Fibroblast of lung (primary cell): ENCODE data around the gene CDK15. TPM values are rescaled to one million over a fixed set of nuclear protein-coding genes. Genes with fewer than 3 reads are reported as not detected.

Experiments
- DNase-seq, 2 donors: peaks; one replicate each; pipeline versions ENCODE4 v3.0.0 to v3.0.0-alpha.2; 2010; ENCODE audit warnings: low read depth in 2 of 2
- H2AFZ ChIP-seq: 2 replicates; pipeline ENCODE4 v1.5.1; 2012; ENCODE audit warnings: low read length, control low read depth, inconsistent platforms
- H3K27ac ChIP-seq: 2 replicates; pipeline ENCODE4 v1.5.1; 2011; ENCODE audit warnings: low read length, control low read depth; ENCODE audit not compliant: insufficient read depth
- H3K27me3 ChIP-seq: 2 replicates; pipeline ENCODE4 v1.5.1; 2011; ENCODE audit warnings: mild to moderate bottlenecking, low read length; ENCODE audit not compliant: control insufficient read depth, insufficient read depth
- H3K36me3 ChIP-seq: 2 replicates; pipeline ENCODE4 v1.5.1; 2011; ENCODE audit warnings: low read length; ENCODE audit not compliant: control insufficient read depth, insufficient read depth
- H3K4me1 ChIP-seq: 2 replicates; pipeline ENCODE4 v1.5.1; 2011; ENCODE audit warnings: low read length; ENCODE audit not compliant: control insufficient read depth, insufficient read depth; ENCODE audit errors: extremely low read depth
- H3K4me2 ChIP-seq: 2 replicates; pipeline ENCODE4 v1.5.1; 2011; ENCODE audit warnings: low read length, control low read depth; ENCODE audit not compliant: insufficient read depth; ENCODE audit errors: extremely low read depth
- H3K4me3 ChIP-seq, 4 experiments: fragments of 200-600 bp in 1 of 4; sonication (generic) in 1 of 4; replicated peaks in 1 of 4; 2 replicates each; pipeline ENCODE4 v1.5.1; 2011 to 2016; ENCODE audit warnings: low read length in 4 of 4, low read depth in 3 of 4, mild to moderate bottlenecking in 3 of 4, control low read depth in 2 of 4, inconsistent platforms in 1 of 4, mixed read lengths in 1 of 4; ENCODE audit not compliant: insufficient read depth in 1 of 4; ENCODE audit errors: control extremely low read depth in 1 of 4
- H3K79me2 ChIP-seq: 2 replicates; pipeline ENCODE4 v1.5.1; 2012; ENCODE audit warnings: mild to moderate bottlenecking, low read length, inconsistent platforms; ENCODE audit not compliant: control insufficient read depth, insufficient read depth
- H3K9ac ChIP-seq: 2 replicates; pipeline ENCODE4 v1.5.1; 2011; ENCODE audit warnings: mild to moderate bottlenecking, low read length, control low read depth; ENCODE audit not compliant: insufficient read depth
- H3K9me3 ChIP-seq: 2 replicates; pipeline ENCODE4 v1.5.1; 2012; ENCODE audit warnings: low read depth, low read length; ENCODE audit not compliant: control insufficient read depth, insufficient read depth
- H4K20me1 ChIP-seq: 2 replicates; pipeline ENCODE4 v1.5.1; 2011; ENCODE audit warnings: low read length; ENCODE audit not compliant: control insufficient read depth, insufficient read depth; ENCODE audit errors: extremely low read depth
- CTCF ChIP-seq, 2 donors: IDR thresholded peaks in 1 of 2; conservative IDR thresholded peaks in 1 of 2; 1 replicate in 1 of 2; 2 replicates in 1 of 2; pipeline ENCODE4 v1.5.1; 2011 to 2012; ENCODE audit warnings: low read length in 2 of 2, control low read depth in 1 of 2, inconsistent platforms in 1 of 2, low read depth in 1 of 2, mild to moderate bottlenecking in 1 of 2
- EZH2 ChIP-seq: IDR thresholded peaks from 2 replicates; pipeline ENCODE4 v1.5.1; 2012; ENCODE audit warnings: low read length, control low read depth, mild to moderate bottlenecking; ENCODE audit errors: missing control alignments
- polyA plus RNA-seq, 2 donors: library from polyadenylated mRNA; depleted of rRNA in 1 of 2; stranded (reverse) in 1 of 2; unstranded in 1 of 2; fragments of >200 nt; gene quantifications; 2 replicates each; pipeline ENCODE4 v1.2.1, GENCODE V29; 2011 to 2012; ENCODE audit warnings: missing spikeins in 1 of 2
- total RNA-seq: library from RNA; depleted of rRNA; stranded (reverse); fragments of >200 nt; gene quantifications from 2 replicates; pipeline ENCODE4 v1.2.1, GENCODE V29; 2014

The CDK15 gene
- total and polyA plus RNA-seq, 2 donors (not counting 1 experiment from before 2014, with no cell fraction given), result 2.3 to 5.1 TPM

GRCh38 chr2:201915446-201915845, 109.1 kb downstream of the CDK15 start:
- Histone ChIP-seq H3K36me3 (no peaks in the 10 kb centered on the region), H3K4me1 (no peaks in the 10 kb centered on the region), H3K9me3 (no peaks in the 10 kb centered on the region), H3K4me3 (no peak overlapping the region), H3K27ac (no peak overlapping the region), H3K79me2 (no peaks in the 10 kb centered on the region), H2AFZ (no peak overlapping the region), H4K20me1 (no peaks in the 10 kb centered on the region), H3K27me3 (no peaks in the 10 kb centered on the region), H3K9ac (no peak overlapping the region), H3K4me2 (no peak overlapping the region)
- DNase-seq, result no peak
- no peak for TF ChIP-seq EZH2
- TF ChIP-seq CTCF (conservative IDR thresholded peaks at IDR 0.05 in 1 of 2, IDR thresholded peaks at IDR 0.05 in 1 of 2; ENCODE audit: low read depth in 1 of 2, low read length in 2 of 2), result no peak

GRCh38 chr2:201916565-201916964, 110.2 kb downstream of the CDK15 start:
- H3K79me2 ChIP-seq, result no peaks in the 10 kb centered on the region
- H3K9me3 ChIP-seq, result no peaks in the 10 kb centered on the region
- H3K4me1 ChIP-seq, result no peaks in the 10 kb centered on the region
- no peaks in the 10 kb centered on the region for H3K27me3 ChIP-seq
- DNase-seq, result no peak
- H4K20me1 ChIP-seq, result no peaks in the 10 kb centered on the region
- H2AFZ ChIP-seq, result no peak overlapping the region
- no peak overlapping the region for H3K4me2 ChIP-seq
- H3K4me3 ChIP-seq, result no peak overlapping the region
- H3K27ac ChIP-seq, result no peak overlapping the region
- H3K36me3 ChIP-seq, result no peaks in the 10 kb centered on the region
- no peak overlapping the region for H3K9ac ChIP-seq
- TF ChIP-seq EZH2, result no peak
- no peak for TF ChIP-seq CTCF (conservative IDR thresholded peaks at IDR 0.05 in 1 of 2, IDR thresholded peaks at IDR 0.05 in 1 of 2; ENCODE audit: low read depth in 1 of 2, low read length in 2 of 2)

GRCh38 chr2:201918616-201919307, 112.4 kb downstream of the CDK15 start:
- no peak for TF ChIP-seq CTCF (conservative IDR thresholded peaks at IDR 0.05 in 1 of 2, IDR thresholded peaks at IDR 0.05 in 1 of 2; ENCODE audit: low read depth in 1 of 2, low read length in 2 of 2)
- TF ChIP-seq EZH2, result no peak
- Histone ChIP-seq H3K36me3 (no peaks in the 10 kb centered on the region), H3K9ac (no peak overlapping the region), H3K27ac (no peak overlapping the region), H3K4me1 (no peaks in the 10 kb centered on the region), H4K20me1 (no peaks in the 10 kb centered on the region), H3K4me2 (no peak overlapping the region), H2AFZ (no peak overlapping the region), H3K79me2 (no peaks in the 10 kb centered on the region), H3K4me3 (no peak overlapping the region), H3K9me3 (no peaks in the 10 kb centered on the region), H3K27me3 (peaks cover 4% of the 10 kb centered on the region)
- no peak for DNase-seq
